CD4-positive, alpha-beta T cell treated with Interleukin-17A for 4 hours (primary cell): ENCODE measurements around the gene MROH2B.

ENCODE experiments used
- DNase-seq: peaks from one replicate; pipeline ENCODE4 v3.0.0-alpha.2; 2020; ENCODE audit warnings: mixed read lengths

The MROH2B gene

DNA sequence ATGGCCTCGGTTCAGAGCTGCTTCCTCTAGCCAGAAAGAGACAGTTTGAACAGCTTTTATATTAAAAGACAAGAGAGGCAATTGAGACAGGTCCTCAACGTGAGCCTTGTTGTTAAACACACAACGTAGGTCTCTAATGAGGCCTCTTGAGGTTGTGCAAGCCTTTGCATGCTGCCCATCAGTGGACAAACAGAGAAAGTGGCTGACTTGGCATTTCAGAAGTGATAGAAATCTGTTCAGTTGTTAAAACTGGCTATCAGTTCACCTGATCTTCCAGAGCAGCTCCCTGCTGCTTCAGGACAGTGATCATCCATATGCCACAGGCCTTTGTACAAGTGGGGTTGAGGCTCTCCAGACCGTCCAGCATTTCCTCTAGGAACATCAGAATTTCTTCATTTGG, 58.8 kb downstream of the MROH2B start:
- DNase-seq, result no peak

- no peak for DNase-seq
Observed at GRCh38 chr5:41010572-41010971, 60.6 kb downstream of the MROH2B start.

- DNase-seq, result no peak
Observed at GRCh38 chr5:41009232-41009631, 61.9 kb downstream of the MROH2B start.

- DNase-seq, result no peak
Observed at GRCh38 chr5:41004931-41005330, 66.2 kb downstream of the MROH2B start.

DNA sequence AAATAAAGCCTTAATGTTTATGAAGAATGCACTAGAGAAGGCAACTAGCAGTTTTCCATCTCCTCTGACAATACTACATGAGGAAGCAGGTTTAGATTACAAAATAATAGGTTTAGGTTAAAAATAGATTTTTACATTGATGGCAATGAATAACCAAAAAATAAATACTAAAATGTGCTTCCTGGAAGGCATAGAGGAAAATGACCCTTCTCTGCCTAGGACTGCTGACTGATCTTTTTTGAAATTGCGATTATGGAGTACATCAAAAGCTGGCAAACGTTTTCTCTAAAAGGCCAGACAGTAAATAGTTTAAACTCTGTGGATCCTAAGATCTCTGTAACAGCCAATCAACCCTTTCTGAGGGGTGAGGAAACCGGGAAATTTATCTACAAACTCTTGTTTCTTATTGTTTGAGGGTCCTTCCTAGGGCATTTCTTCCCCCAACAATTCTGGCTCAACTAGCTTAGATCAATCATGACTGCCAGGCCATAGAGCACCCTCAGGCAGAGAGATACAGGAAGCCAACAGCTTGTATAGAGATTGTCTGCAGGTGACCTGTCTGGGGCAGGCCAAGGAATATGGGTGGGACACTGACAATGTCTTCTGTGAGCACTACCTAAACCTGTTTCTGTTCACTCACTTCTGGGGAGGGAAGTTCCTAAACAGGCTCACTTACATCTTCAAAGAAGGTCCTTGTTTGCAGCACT, 67.3 kb downstream of the MROH2B start:
- no peak for DNase-seq

- no peak for DNase-seq
Observed at GRCh38 chr5:40999966-41000365, 71.2 kb downstream of the MROH2B start.

- no peak for DNase-seq
Observed at GRCh38 chr5:40999142-40999541, 72.0 kb downstream of the MROH2B start.

DNA sequence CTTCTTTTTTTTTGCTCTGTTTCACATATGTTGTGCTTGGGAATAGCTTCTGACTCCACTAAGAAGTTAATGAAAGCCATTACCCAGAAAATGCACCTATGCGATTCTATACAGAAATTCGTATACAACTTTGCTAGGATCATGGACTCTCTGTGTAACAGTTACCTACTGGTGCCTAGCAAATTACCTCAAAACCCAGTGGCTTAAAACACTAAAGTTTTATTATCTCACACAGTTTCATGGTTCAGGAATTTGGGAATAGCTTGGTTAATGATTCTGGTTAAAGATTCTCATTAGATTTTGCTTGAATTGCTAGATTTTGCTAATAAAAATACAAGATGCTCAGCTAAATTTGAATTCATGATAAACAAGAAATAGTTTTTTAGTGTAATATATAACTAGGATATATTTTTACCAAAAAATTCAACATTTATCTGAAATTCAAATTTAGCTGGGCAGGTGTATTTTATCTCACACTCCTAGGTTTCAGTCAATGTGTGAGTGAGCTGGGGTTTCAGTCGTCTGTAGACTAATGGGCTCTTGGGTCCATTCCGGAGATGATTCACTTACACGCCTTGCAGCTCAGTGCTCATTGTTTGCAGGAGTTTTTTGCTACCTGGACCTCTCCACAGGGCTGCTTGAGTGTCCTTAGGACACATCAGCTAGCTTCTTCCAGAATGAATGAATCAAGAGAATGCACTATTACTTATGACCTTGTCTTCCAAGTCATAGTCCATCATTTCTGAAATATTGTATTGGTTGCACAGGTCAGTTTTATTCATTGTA, 75.1 kb downstream of the MROH2B start:
- no peak for DNase-seq

- DNase-seq, result no peak
Observed at GRCh38 chr5:40991981-40992559, 79.1 kb downstream of the MROH2B start.

DNA sequence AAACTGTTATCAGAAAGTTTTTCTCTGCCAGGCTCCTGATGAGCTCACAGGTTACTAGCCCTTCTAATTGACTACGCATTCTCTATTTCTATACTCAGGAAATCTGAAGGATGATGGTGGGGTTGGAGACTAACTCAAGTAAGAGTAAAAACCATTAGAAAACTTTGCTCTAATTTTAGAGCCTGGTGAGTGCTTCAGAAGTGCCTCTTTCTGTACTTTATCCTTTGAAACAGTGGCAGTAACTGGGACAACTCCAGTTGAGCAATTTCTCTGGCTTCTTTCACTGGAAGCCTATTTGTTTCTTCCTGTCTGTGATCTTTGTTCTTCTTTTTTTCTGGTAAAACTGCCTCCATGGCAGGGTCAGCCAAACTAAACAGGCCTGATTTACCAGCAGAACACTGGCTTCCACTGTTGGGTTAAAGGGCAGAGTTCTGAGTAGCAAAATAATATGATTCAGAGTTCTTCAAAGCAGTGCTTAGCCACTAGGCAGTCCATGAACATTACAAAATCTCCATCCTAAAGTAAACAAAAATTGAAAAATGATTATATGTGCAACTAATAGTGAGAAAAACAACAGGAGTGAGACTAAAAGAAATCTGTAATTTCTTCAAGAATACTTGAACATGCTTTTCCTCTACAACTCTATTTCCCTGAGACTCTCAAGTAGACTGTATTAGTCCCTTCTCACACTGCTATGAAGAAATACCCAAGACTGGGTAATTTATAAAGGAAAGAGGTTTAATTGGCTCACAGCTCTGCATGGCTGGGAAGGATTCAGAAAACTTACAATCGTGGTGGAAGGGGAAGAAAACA, 79.8 kb downstream of the MROH2B start:
- no peak for DNase-seq

DNA sequence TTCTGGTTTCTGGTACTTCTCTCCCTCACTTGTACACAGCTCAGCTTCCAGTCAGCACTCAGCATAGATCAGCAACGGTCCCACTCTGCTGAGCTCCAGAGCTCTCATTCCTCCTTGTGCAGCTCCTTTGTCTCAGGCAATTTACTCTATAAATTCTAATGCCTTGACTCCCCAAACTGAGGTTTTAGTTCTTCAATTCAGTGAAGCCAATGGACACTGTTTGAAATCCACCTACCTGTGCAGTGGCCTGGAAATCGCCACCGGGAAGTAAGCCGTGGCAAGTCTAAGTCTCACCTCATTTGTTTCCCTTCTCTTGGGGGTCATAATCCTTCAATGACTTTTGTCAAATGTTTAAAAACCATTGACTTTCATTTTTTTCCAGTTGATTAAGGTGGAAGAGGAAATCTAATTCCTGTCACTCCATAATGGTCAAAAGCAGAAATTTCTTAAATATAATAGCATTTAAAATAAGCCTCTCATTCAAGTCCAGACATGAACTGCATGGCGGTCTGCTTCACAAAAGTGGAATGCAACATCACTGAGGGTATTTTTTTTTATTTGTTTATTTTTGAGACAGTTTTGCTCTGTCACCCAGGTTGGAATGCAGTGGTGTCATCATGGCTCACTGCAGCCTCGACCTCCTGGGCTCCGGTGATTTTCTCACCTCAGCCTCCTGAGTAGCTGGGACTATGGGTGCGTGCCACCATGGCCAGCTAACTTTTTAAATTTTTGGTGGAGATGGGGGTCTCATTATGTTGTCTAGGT, 82.2 kb downstream of the MROH2B start:
- DNase-seq, result no peak

DNA sequence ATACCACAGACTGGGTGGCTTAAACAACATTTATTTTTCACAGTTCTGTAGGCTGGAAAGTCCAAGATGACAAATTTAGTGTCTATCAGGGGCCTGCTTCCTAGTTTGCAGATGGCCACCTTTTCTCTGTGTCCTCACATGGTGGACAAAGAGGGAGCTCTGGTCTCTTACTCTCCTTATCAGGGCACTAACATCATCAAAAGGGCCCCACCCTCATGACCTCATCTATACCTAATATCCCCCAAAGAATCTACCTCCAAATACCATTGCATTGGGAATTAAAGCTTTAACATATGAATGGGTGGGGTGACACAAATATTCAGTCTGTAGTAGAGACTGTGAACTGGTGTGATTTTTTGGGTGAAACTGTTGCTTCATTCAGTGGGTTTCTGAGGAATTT, 83.8 kb downstream of the MROH2B start:
- no peak for DNase-seq

DNA sequence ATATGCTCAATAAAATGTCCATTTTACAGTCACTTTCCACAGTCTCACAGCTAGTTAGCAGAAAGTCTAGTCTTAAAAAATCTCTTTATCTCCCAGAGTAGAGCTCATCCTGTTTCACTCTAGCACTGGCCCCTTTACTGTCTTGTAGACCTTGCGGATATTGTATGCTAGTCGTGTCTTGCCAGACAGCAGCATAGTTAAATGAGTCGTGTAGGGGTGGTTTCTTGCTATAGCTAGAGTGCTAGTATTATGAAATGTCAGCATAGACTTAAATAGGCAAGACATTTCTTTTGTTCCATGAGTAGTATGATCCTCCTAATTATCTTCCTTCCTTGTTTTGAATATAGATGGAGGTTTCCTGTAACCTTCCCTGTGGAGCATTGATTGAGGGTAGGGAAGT, 84.5 kb downstream of the MROH2B start:
- DNase-seq, result no peak

GRCh38 chr5:40985501-40985900, 85.6 kb downstream of the MROH2B start:
- no peak for DNase-seq

DNA sequence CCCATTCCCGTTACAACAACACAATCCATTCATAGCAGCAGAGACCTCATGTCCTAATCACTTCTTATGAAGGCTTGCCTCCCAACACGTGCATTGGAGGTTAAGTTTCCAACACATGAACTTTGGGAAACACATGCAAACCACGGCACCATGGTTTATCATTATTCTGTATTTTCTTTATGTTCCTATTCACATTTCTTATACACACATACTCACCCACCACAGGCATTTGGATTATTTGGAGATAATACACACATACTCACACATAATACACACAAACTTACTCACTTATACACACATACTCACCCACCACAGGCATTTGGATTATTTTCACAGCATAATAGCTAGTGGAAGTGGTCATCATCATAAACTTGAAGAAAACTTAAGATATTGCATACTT, 86.3 kb downstream of the MROH2B start:
- no peak for DNase-seq

GRCh38 chr5:40983781-40984180, 87.4 kb downstream of the MROH2B start:
- no peak for DNase-seq

- no peak for DNase-seq
Observed at GRCh38 chr5:40981420-40981819, 89.7 kb downstream of the MROH2B start.

- DNase-seq, result no peak
Observed at GRCh38 chr5:40976836-40977235, 94.3 kb downstream of the MROH2B start.

DNA sequence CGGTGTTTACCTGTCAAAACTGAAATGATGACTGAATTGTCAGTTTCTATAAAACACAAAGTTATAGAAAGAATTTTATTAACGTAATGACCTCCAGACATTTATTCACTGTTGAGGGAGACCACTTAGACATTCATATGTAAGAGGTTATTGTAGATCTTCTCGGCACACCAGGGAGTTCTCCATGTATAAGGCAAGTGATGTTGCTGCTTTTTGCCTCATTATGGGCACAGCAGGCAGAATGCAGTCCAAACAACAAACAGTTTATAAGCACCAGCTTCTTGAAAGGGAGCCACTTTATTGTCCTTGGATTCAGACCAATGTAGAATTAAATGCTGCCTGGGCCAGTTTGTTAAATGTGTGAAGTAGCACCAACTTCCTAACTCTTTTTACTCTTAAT, 95.1 kb downstream of the MROH2B start:
- no peak for DNase-seq

DNA sequence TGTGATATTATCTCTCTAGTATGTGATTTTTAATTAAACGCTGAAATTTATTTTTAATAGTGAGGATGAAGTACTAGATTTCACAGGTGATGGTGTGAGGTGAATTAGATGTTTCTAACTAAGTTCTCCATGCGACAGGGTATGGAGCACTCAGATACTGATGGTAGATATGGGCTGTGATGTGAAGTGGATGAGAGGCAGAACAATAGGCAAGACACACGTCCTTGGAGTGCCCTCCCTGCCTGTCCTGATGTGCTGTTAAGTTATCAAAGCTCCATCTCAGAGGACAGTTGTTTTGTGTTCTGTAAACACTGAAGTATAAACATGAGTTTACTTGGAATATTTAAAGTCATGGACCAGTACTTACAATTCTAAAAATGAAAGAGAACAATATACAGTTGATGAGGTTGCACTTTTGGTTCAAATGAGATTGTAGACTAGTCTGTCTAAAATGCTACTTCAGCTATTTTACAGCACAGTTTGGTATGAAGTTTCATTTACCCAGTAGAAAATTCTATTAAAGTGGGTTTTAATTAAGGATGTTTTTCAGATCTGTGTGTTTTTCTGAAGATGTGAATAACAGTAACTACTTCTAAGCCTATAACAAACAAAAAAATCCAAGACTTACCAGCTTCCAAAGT, 97.7 kb downstream of the MROH2B start:
- no peak for DNase-seq

GRCh38 chr5:40972434-40972833, 98.7 kb downstream of the MROH2B start:
- no peak for DNase-seq
